Measurements from ENCODE around the gene SLC4A8. TPM values are rescaled to one million over a fixed set of nuclear protein-coding genes. Genes with fewer than 3 reads are reported as not detected.

SLC4A8 gene
- total RNA-seq, 1 donor from 2014 or later: 2.4 TPM

- H3K27me3 Mint-ChIP-seq (ENCODE audit: low read depth): peaks cover 5% of the 10 kb centered on the region
- H3K4me1 Mint-ChIP-seq (ENCODE audit: low read depth): peaks cover 3% of the 10 kb centered on the region
- H3K9me3 Mint-ChIP-seq (ENCODE audit: low read depth): no peaks in the 10 kb centered on the region
- DNase-seq (ENCODE audit: low spot score): no peak
- TF ChIP-seq CTCF (IDR thresholded peaks at IDR 0.05): peak; percentile 16
- no peak overlapping the region for H3K27ac Mint-ChIP-seq (ENCODE audit: unreplicated experiment)
- no peak overlapping the region for H3K4me3 Mint-ChIP-seq (ENCODE audit: unreplicated experiment)
- no peaks in the 10 kb centered on the region for H3K36me3 Mint-ChIP-seq (ENCODE audit: low read depth)
These were observed 5.0 kb upstream of the SLC4A8 start for GRCh38 chr12:51419425-51420193.

DNA sequence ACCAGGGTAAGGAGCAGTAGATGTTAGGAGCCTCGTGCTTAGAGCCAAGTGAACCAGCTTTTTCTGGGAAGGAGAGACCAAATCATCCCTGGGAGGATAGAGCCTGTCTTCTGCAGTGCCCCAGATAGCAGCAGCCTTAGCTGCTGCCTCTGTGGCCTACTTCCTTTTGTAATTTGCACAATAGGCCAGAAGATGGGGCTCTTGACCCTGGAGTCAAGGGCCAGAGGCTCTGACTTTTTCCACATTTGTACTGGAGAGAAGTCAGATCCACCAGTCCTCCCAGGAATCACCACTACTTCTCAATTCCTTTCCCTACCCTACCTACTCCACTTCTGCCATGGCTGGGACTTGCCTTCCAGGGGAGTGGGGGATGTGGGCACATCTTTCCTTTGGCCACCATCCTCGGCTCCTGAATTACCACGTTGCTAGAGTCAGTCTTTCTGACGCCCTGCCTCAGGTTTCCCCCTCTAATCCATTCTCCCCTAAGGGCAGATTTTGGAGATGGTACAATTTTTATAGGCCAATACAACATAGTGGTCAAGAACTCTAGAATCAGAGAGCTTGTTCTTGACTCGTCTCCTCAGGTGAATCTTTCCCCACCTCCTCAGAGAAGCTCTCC is 3.3 kb upstream of the SLC4A8 start:
- DNase-seq (ENCODE audit: low spot score): no peak
- Mint-ChIP-seq H3K4me1 (ENCODE audit: low read depth) (peaks cover 7% of the 10 kb centered on the region), H3K27ac (ENCODE audit: unreplicated experiment) (no peak overlapping the region), H3K27me3 (ENCODE audit: low read depth) (peaks cover 5% of the 10 kb centered on the region), H3K36me3 (ENCODE audit: low read depth) (no peaks in the 10 kb centered on the region), H3K9me3 (ENCODE audit: low read depth) (no peaks in the 10 kb centered on the region), H3K4me3 (ENCODE audit: unreplicated experiment) (no peak overlapping the region)
- TF ChIP-seq CTCF (IDR thresholded peaks at IDR 0.05): peak; percentile 84

GRCh38 chr12:51424094-51424661 is 453 bp upstream of the SLC4A8 start:
- H3K4me1 Mint-ChIP-seq (ENCODE audit: low read depth): peaks cover 7% of the 10 kb centered on the region
- no peak overlapping the region for H3K27ac Mint-ChIP-seq (ENCODE audit: unreplicated experiment)
- DNase-seq (ENCODE audit: low spot score): no peak
- TF ChIP-seq CTCF (IDR thresholded peaks at IDR 0.05): no peak
- no peaks in the 10 kb centered on the region for H3K9me3 Mint-ChIP-seq (ENCODE audit: low read depth)
- peaks cover 5% of the 10 kb centered on the region for H3K27me3 Mint-ChIP-seq (ENCODE audit: low read depth)
- H3K4me3 Mint-ChIP-seq (ENCODE audit: unreplicated experiment): peak overlapping the region; percentile 75
- H3K36me3 Mint-ChIP-seq (ENCODE audit: low read depth): no peaks in the 10 kb centered on the region

DNA sequence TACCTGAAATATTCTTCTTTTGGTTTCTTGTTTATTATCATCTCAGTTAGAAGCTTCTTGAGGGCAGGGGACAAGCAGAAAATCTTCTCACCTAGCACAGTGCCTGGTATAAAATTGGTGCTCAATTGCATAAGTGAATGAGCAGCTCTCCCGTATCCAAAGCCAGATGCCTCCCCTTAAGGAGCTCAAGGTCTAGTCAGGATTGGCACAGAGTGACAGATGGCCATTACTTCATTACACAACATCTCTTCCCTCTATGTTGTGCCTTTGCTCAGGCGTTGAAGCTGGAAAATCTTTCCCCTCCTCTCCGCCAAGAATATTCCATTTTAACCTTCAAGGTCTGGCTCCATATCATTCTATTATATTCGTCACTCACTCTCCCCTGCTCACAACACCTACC is 3.6 kb downstream of the SLC4A8 start:
- Mint-ChIP-seq H3K4me1 (ENCODE audit: low read depth) (peaks cover 7% of the 10 kb centered on the region), H3K36me3 (ENCODE audit: low read depth) (peaks cover 2% of the 10 kb centered on the region), H3K4me3 (ENCODE audit: unreplicated experiment) (no peak overlapping the region), H3K9me3 (ENCODE audit: low read depth) (no peaks in the 10 kb centered on the region), H3K27me3 (ENCODE audit: low read depth) (peaks cover 5% of the 10 kb centered on the region), H3K27ac (ENCODE audit: unreplicated experiment) (no peak overlapping the region)
- DNase-seq (ENCODE audit: low spot score): no peak
- TF ChIP-seq CTCF (IDR thresholded peaks at IDR 0.05): no peak

DNA sequence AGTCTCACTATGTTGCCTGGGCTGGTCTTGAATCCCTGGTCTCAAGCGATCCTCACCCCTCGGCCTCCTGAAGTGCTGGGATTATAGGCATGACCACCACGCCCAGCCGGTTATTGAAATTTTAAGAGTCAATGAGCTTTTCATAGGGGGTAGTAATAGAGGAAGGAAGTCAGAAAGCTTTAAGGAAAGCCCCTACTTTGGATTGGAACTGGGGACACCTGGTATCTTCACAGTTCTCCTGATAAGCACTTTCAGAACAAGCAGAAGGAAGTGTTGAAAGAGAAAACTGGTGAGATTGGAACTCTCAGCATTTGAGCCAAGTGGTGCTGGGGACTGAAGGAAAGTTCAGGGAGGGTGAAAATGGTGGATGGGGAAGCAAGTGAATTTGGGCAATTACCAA is 5.1 kb downstream of the SLC4A8 start:
- H3K27me3 Mint-ChIP-seq (ENCODE audit: low read depth): peaks cover 5% of the 10 kb centered on the region
- no peak for TF ChIP-seq CTCF (IDR thresholded peaks at IDR 0.05)
- no peak overlapping the region for H3K27ac Mint-ChIP-seq (ENCODE audit: unreplicated experiment)
- peaks cover 10% of the 10 kb centered on the region for H3K4me1 Mint-ChIP-seq (ENCODE audit: low read depth)
- no peak overlapping the region for H3K4me3 Mint-ChIP-seq (ENCODE audit: unreplicated experiment)
- DNase-seq (ENCODE audit: low spot score): no peak
- H3K36me3 Mint-ChIP-seq (ENCODE audit: low read depth): peaks cover 2% of the 10 kb centered on the region
- H3K9me3 Mint-ChIP-seq (ENCODE audit: low read depth): no peaks in the 10 kb centered on the region

Measured in chondrocyte (in vitro differentiated cells).